AG04449 (cell line): Measurements from ENCODE around the gene RBPMS2.
A peak's percentile ranks its signal among the peaks of the same experiment; 100 is the strongest.

Experiments used
- CTCF ChIA-PET: fragments of 350-600 bp; formaldehyde crosslinking; extraction: SDS; loops from one replicate; lab custom pipeline; 2021; ENCODE audit warnings: antibody characterized with exemption; lab: Yijun Ruan, JAX
- POLR2A ChIA-PET: fragments of 400-600, 350-600 bp; formaldehyde crosslinking; extraction: SDS; loops from one replicate; lab custom pipeline; 2020; ENCODE audit warnings: antibody characterized with exemption, inconsistent platforms; lab: Yijun Ruan, JAX
- DNase-seq: peaks from one replicate; pipeline ENCODE4 v3.0.0-alpha.2; 2010; ENCODE audit warnings: low read depth, low spot score
- H3K4me3 ChIP-seq: 2 replicates; pipeline ENCODE4 v1.5.1; 2011; ENCODE audit warnings: low read depth, mild to moderate bottlenecking, control low read depth, low read length
- TF ChIP-seq, protein P1 (sequence below): IDR thresholded peaks from one replicate; pipeline ENCODE4 v1.5.1; 2011; ENCODE audit warnings: mild to moderate bottlenecking, moderate library complexity, low read length, control low read depth, inconsistent platforms; ENCODE audit not compliant: insufficient read depth; ENCODE audit errors: missing control alignments

Gene RBPMS2

DNA sequence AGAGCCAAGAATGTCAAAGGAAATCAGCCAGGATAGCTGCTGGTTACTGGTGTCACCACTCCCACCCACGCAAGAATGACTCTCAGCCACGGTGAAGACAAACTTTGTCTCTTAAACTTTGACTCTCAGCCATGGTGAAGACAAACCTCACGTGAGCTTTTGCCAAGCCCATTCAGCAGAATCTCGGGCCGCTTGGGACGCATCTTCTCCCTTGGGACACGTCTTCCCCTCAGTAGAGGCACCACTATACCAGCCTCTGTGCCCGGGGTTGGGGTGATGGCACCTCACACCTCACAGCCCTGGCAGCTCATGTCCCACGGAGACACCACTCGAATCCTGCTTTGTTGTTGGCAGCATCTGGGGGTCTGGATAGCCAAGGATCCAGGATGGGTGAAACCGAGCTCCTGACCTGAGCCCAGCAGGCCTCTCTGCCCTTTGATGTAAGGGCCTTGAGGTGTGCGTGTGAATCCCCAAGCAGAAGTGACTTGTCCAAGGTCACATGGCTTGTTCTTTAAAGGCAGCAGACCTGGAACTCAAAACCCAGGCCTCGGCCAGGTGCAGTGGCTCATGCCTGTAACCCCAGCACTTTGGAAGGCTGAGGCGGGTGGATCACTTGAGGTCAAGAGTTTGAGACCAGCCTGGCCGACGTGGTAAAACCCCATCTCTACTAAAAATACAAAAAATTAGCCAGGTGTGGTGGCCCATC lies 21.8 kb downstream of the RBPMS2 start:
- CTCF ChIA-PET = interaction anchor here (1.0 to 1.5 kb wide), 4 partner anchors 21 to 57 kb away, joined by 3 to 5 read pairs (median 4); no protein-coding TSS in a partner anchor
- no peak overlapping the region for H3K4me3 ChIP-seq
- POLR2A ChIA-PET = no interaction called here
- no peak for DNase-seq
- TF ChIP-seq, protein P1, sequence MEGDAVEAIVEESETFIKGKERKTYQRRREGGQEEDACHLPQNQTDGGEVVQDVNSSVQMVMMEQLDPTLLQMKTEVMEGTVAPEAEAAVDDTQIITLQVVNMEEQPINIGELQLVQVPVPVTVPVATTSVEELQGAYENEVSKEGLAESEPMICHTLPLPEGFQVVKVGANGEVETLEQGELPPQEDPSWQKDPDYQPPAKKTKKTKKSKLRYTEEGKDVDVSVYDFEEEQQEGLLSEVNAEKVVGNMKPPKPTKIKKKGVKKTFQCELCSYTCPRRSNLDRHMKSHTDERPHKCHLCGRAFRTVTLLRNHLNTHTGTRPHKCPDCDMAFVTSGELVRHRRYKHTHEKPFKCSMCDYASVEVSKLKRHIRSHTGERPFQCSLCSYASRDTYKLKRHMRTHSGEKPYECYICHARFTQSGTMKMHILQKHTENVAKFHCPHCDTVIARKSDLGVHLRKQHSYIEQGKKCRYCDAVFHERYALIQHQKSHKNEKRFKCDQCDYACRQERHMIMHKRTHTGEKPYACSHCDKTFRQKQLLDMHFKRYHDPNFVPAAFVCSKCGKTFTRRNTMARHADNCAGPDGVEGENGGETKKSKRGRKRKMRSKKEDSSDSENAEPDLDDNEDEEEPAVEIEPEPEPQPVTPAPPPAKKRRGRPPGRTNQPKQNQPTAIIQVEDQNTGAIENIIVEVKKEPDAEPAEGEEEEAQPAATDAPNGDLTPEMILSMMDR = no peak

DNA sequence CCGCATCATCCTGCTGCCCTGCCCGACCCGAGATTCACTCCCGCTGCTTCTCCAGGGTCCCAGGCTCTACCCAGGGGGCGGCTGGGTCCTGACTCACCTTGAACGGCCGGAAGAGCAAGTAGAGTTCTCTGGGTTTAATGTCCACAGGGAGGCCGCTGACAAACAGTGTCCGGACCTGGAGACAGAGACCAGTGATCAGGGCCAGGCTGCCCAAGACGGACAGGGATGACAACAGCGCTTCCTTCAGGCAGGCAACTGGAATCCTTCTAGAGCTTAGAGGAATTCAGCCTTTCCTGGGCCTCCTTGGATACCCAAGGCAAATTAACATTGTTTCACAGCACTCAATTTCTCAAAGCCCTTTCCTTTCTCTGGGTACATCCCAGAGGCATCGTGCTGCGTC lies 23.9 kb downstream of the RBPMS2 start:
- POLR2A ChIA-PET = no interaction called here
- no peak for DNase-seq
- TF ChIP-seq, protein P1 = no peak
- H3K4me3 ChIP-seq = no peak overlapping the region
- CTCF ChIA-PET = no interaction called here

DNA sequence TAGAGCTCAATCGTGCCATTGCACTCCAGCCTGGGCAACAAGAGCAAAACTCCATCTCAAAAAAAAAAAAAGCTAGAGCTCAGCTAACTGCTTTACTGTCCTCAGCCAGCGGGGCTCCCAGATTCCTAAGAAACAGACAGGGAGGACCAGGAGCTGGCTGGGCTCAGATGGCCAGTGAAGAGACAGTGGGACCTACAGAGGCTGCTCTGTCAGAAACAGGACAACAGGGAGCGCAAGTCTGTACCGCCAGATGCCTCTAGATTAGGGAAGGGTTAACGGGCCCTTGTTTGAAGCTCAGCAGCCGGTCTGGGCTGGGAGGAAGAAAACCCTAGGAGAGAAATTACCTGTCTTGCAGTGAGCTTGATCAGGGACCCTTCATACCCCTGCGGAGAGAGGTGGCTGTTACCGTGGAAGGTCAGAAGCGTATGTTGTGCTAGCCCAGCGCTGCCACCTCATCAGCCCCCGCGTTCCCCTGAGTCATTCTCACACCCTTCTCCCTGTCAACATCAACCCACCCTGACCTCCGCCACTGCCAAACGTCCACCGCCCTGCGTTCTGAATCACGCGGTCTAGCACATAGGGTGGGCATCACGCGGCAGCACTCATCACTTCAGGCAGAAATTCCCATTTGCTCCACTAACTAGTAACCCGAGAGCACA lies 25.3 kb downstream of the RBPMS2 start:
- ChIA-PET POLR2A (interaction anchor here (0.6 to 0.7 kb wide), 2 partner anchors 43 to 59 kb away, joined by 3 to 4 read pairs; no protein-coding TSS in a partner anchor), CTCF (interaction anchor here (1.7 to 3.7 kb wide), 4 partner anchors 9 to 22 kb away, joined by 7 to 20 read pairs (median 11); no protein-coding TSS in a partner anchor)
- no peak for DNase-seq
- TF ChIP-seq, protein P1 = no peak
- no peak overlapping the region for H3K4me3 ChIP-seq

DNA sequence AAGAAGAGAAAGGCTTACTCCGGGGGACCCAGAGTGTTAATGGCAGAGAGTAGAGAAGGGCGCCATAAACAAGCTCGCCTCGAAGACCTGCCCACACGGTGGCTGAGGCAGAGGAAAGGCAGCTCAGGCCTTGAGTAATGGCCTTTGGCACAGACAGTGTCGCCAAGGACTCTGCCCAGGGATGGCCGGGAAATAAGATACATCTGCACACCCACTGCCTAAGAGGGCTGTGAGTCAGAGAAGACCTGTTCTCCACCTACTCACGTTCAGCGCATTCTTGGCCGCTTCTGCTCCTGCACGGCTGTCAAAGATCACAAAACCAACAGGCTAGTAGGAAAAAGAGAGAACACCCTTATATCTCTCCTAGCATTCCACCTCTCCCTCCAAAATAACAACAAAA lies 26.2 kb downstream of the RBPMS2 start:
- peak; percentile 23 for DNase-seq
- POLR2A ChIA-PET = no interaction called here

DNA sequence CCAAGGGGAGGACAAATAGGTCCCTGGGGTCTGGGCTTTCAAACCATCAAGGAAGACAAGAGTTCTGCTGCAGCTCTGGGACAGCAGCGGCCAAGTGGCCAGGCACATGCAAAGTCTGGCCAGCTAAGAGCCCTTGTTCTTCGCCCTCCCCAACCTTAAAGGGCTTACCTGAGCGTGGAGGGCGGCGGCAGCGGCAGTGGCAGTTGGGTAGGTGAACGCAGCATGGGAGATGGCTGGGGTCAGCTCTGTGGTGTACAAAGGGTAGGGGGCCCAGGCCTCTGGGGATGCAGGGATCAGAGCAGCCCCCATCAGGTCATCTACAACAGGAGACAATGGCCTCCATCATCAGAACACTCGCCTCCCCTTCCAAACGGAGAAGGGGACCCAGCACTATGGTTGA lies 27.1 kb downstream of the RBPMS2 start:
- TF ChIP-seq, protein P1 = no peak
- ChIA-PET POLR2A (interaction anchor here (0.6 kb wide), 1 partner anchor 15 kb away, joined by 3 read pairs; no protein-coding TSS in a partner anchor), CTCF (interaction anchor here (1.5 to 3.7 kb wide), 4 partner anchors 7 to 61 kb away, joined by 5 to 20 read pairs (median 11); no protein-coding TSS in a partner anchor)
- no peak overlapping the region for H3K4me3 ChIP-seq
- DNase-seq = no peak

More for the DNA sequence above, 26.2 kb downstream of the RBPMS2 start:
- CTCF ChIA-PET = interaction anchor here (1.5 to 3.7 kb wide), 5 partner anchors 8 to 60 kb away, joined by 5 to 20 read pairs (median 7); no protein-coding TSS in a partner anchor
- TF ChIP-seq, protein P1 = no peak
- no peak overlapping the region for H3K4me3 ChIP-seq

DNA sequence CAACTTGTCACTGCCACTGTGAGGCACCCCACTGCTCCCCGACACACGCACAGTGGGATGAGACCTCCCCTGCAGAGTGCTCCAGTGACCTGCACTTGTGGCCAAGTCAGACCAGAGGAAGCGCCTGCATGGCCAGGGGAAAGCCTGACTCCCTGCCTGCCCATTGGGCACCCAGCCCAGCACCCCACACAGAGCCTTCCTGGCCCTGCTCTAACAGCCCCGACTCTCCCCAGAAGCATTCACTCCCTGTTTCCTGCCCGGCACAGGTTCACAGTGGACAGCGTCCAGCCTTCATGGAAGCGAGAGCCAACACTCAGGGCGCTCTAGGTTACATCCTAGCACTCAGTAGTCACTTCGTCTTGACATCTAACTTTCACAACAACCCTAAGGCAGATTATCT lies 27.8 kb downstream of the RBPMS2 start:
- POLR2A ChIA-PET = no interaction called here
- no peak overlapping the region for H3K4me3 ChIP-seq
- no peak for DNase-seq
- CTCF ChIA-PET = interaction anchor here (3.2 to 3.7 kb wide), 2 partner anchors 16 to 20 kb away, joined by 15 to 20 read pairs; no protein-coding TSS in a partner anchor
- TF ChIP-seq, protein P1 = no peak
